OCI-LY1 (cell line): ENCODE results near the gene CAMLG.

ENCODE experiments used
- H2AFZ ChIP-seq: fragments of 200-600 bp; sonication (generic), shearing (Covaris generic); 2 replicates; pipeline ENCODE4 v1.6.0; 2014; ENCODE audit warnings: antibody characterized with exemption, mild to moderate bottlenecking, low read length
- H3F3A ChIP-seq: fragments of 200-600 bp; sonication (generic), shearing (Covaris generic); 2 replicates; pipeline ENCODE4 v1.6.0; 2014; ENCODE audit warnings: mild to moderate bottlenecking, antibody characterized with exemption, low read length, moderate library complexity; ENCODE audit not compliant: insufficient read depth
- H3K27ac ChIP-seq: fragments of 200-600 bp; sonication (generic); 2 replicates; pipeline ENCODE4 v1.5.1; 2014; ENCODE audit warnings: low read length, mixed run types, mild to moderate bottlenecking, low read depth; ENCODE audit not compliant: poor library complexity, severe bottlenecking
- H3K27me3 ChIP-seq: fragments of 200-600 bp; sonication (generic); 2 replicates; pipeline ENCODE4 v1.6.0; 2014; ENCODE audit warnings: antibody characterized with exemption, mild to moderate bottlenecking, low read length, moderate library complexity; ENCODE audit not compliant: insufficient read depth
- H3K36me3 ChIP-seq: fragments of 200-600 bp; sonication (generic); 2 replicates; pipeline ENCODE4 v1.6.1; 2014; ENCODE audit warnings: mild to moderate bottlenecking, antibody characterized with exemption, low read length, moderate library complexity, mixed read lengths; ENCODE audit not compliant: insufficient read depth
- H3K4me1 ChIP-seq: fragments of 200-600 bp; sonication (generic); 2 replicates; pipeline ENCODE4 v1.5.1; 2014; ENCODE audit warnings: mild to moderate bottlenecking, low read length, moderate library complexity; ENCODE audit not compliant: insufficient read depth, severe bottlenecking
- H3K4me2 ChIP-seq: fragments of 200-600 bp; sonication (generic), shearing (Covaris generic); 2 replicates; pipeline ENCODE4 v1.6.1; 2014; ENCODE audit warnings: low read length
- H3K4me3 ChIP-seq: fragments of 200-600 bp; sonication (generic); 2 replicates; pipeline ENCODE4 v1.5.1; 2014; ENCODE audit warnings: low read length, low read depth, mild to moderate bottlenecking, mixed read lengths; ENCODE audit not compliant: poor library complexity, severe bottlenecking
- H3K79me2 ChIP-seq: fragments of 200-600 bp; shearing (Covaris generic); 2 replicates; pipeline ENCODE4 v1.6.1; 2016; ENCODE audit warnings: mixed run types, low read length, mixed read lengths; ENCODE audit not compliant: insufficient read depth
- H3K9ac ChIP-seq: fragments of 200-600 bp; sonication (generic), shearing (Covaris generic); 2 replicates; pipeline ENCODE4 v1.6.1; 2014; ENCODE audit warnings: mild to moderate bottlenecking, low read length, mixed read lengths
- H3K9me2 ChIP-seq: fragments of 200-600 bp; sonication (generic), shearing (Covaris generic); 2 replicates; pipeline ENCODE4 v1.6.1; 2014; ENCODE audit warnings: low read depth, mild to moderate bottlenecking, low read length, mixed read lengths
- H3K9me3 ChIP-seq: fragments of 200-600 bp; shearing (Covaris generic); 2 replicates; pipeline ENCODE4 v1.6.1; 2014; ENCODE audit warnings: low read length, mixed read lengths
- H4K20me1 ChIP-seq: fragments of 200-600 bp; sonication (generic), shearing (Covaris generic); 2 replicates; pipeline ENCODE4 v1.6.0; 2016; ENCODE audit warnings: mild to moderate bottlenecking, low read length; ENCODE audit not compliant: insufficient read depth
- CTCF ChIP-seq: fragments of 200-600 bp; sonication (generic), shearing (Covaris generic); IDR thresholded peaks from 2 replicates; pipeline ENCODE4 v1.5.1; 2017; ENCODE audit warnings: mild to moderate bottlenecking, antibody characterized with exemption, low read length, moderate library complexity, mixed read lengths
- EZH2 ChIP-seq: fragments of 200-600 bp; sonication (generic), shearing (Covaris generic); IDR thresholded peaks from 2 replicates; pipeline ENCODE4 v1.8.0; 2017; ENCODE audit warnings: borderline replicate concordance, mixed run types, mild to moderate bottlenecking, antibody characterized with exemption, low read length, moderate library complexity, mixed read lengths

Gene CAMLG

GRCh38 chr5:134791580-134791979 lies 53.2 kb downstream of the CAMLG start:
- H4K20me1 ChIP-seq, result no peaks in the 10 kb centered on the region
- H3K4me3 ChIP-seq, result no peak overlapping the region
- H3K9me2 ChIP-seq, result no peaks in the 10 kb centered on the region
- H3K9ac ChIP-seq, result no peak overlapping the region
- peaks cover 90% of the 10 kb centered on the region for H3K36me3 ChIP-seq
- no peaks in the 10 kb centered on the region for H3K79me2 ChIP-seq
- no peak overlapping the region for H3K4me2 ChIP-seq
- H3K27me3 ChIP-seq, result no peaks in the 10 kb centered on the region
- no peaks in the 10 kb centered on the region for H3K9me3 ChIP-seq
- no peaks in the 10 kb centered on the region for H3K4me1 ChIP-seq
- H3F3A ChIP-seq, result no peaks in the 10 kb centered on the region
- H3K27ac ChIP-seq, result no peak overlapping the region
- no peak overlapping the region for H2AFZ ChIP-seq
- no peak for TF ChIP-seq CTCF
- TF ChIP-seq EZH2, result no peak

- H3K4me1 ChIP-seq, result no peaks in the 10 kb centered on the region
- no peak overlapping the region for H3K4me2 ChIP-seq
- no peaks in the 10 kb centered on the region for H3K9me3 ChIP-seq
- H3K27me3 ChIP-seq, result no peaks in the 10 kb centered on the region
- H4K20me1 ChIP-seq, result no peaks in the 10 kb centered on the region
- H3K4me3 ChIP-seq, result no peak overlapping the region
- H3F3A ChIP-seq, result no peaks in the 10 kb centered on the region
- no peaks in the 10 kb centered on the region for H3K79me2 ChIP-seq
- H2AFZ ChIP-seq, result no peak overlapping the region
- peaks cover 87% of the 10 kb centered on the region for H3K36me3 ChIP-seq
- H3K27ac ChIP-seq, result no peak overlapping the region
- H3K9me2 ChIP-seq, result no peaks in the 10 kb centered on the region
- no peak overlapping the region for H3K9ac ChIP-seq
- TF ChIP-seq EZH2 (no peak), CTCF (no peak)
These were observed 53.9 kb downstream of the CAMLG start for GRCh38 chr5:134792286-134792685.

- Histone ChIP-seq H3K9me3 (no peaks in the 10 kb centered on the region), H3K4me1 (no peaks in the 10 kb centered on the region), H3K4me3 (no peak overlapping the region), H3F3A (no peaks in the 10 kb centered on the region), H3K36me3 (peaks cover 89% of the 10 kb centered on the region), H3K9ac (no peak overlapping the region), H3K9me2 (no peaks in the 10 kb centered on the region), H3K27ac (no peak overlapping the region), H3K79me2 (no peaks in the 10 kb centered on the region), H3K4me2 (no peak overlapping the region), H3K27me3 (no peaks in the 10 kb centered on the region), H4K20me1 (no peaks in the 10 kb centered on the region), H2AFZ (no peak overlapping the region)
- TF ChIP-seq EZH2 (no peak), CTCF (no peak)
These were observed 54.8 kb downstream of the CAMLG start for GRCh38 chr5:134793111-134793510.
